Body of pancreas (tissue), 4 donors: ENCODE data around the gene SORCS2.

Source experiments
- CTCF ChIP-seq, 7 experiments: fragments of 450-650 bp in 4 of 7; fragments of 200-600 bp in 3 of 7; sonication (generic) in 3 of 7; IDR thresholded peaks; one replicate each; pipeline ENCODE4 v1.5.1; 2016 to 2019; ENCODE audit warnings: antibody characterized with exemption in 7 of 7
- POLR2A ChIP-seq, 3 donors: fragments of 450-650 bp; IDR thresholded peaks; one replicate each; pipeline ENCODE4 v1.6.1; 2016; ENCODE audit warnings: antibody characterized with exemption in 3 of 3, mild to moderate bottlenecking in 2 of 3

- TF ChIP-seq POLR2A (IDR thresholded peaks at IDR 0.05) = no peak
- no peak for TF ChIP-seq CTCF (IDR thresholded peaks at IDR 0.05)
These were observed 522.4 kb downstream of the SORCS2 start for GRCh38 chr4:7714738-7715137.
